Activated naive CD8-positive, alpha-beta T cell treated with anti-CD3 and anti-CD28 coated beads, Interleukin-2, amount 50 U/mL, for 24 hours (primary cell): ENCODE data around the gene PCDHB10.
"Not testable (repeated sequence)": the region's sequence is repeated elsewhere in the genome, so short reads cannot be mapped to it uniquely, and the experiment has no call there.

Experiments
- ATAC-seq: fragments of 150-1000 bp; cut with Tn5 transposase; one replicate; pipeline ENCODE4 v1.10.0; 2021
- DNase-seq: peaks from one replicate; pipeline ENCODE4 v3.0.0; 2021
- H3K27ac Mint-ChIP-seq: one replicate; pipeline ENCODE4 v1.8.0; 2021; ENCODE audit warnings: mild to moderate bottlenecking, mixed read lengths
- H3K27me3 Mint-ChIP-seq: one replicate; pipeline ENCODE4 v1.8.0; 2021; ENCODE audit warnings: mixed read lengths
- H3K36me3 Mint-ChIP-seq: one replicate; pipeline ENCODE4 v1.8.0; 2021; ENCODE audit warnings: low read depth, mixed read lengths
- H3K4me1 Mint-ChIP-seq: one replicate; pipeline ENCODE4 v1.8.0; 2021; ENCODE audit warnings: mixed read lengths
- H3K4me3 Mint-ChIP-seq: one replicate; pipeline ENCODE4 v1.8.0; 2021; ENCODE audit warnings: mild to moderate bottlenecking, moderate library complexity, mixed read lengths
- H3K9me3 Mint-ChIP-seq: one replicate; pipeline ENCODE4 v1.8.0; 2021; ENCODE audit warnings: mixed read lengths

Gene PCDHB10

DNA sequence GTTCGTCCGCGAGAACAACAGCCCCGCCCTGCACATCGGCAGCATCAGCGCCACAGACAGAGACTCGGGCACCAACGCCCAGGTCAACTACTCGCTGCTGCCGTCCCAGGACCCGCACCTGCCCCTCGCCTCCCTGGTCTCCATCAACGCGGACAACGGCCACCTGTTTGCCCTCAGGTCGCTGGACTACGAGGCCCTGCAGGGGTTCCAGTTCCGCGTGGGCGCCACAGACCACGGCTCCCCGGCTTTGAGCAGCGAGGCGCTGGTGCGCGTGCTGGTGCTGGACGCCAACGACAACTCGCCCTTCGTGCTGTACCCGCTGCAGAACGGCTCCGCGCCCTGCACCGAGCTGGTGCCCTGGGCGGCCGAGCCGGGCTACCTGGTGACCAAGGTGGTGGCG, 18.1 kb downstream of the PCDHB10 start:
- H3K27ac Mint-ChIP-seq, DNase-seq, ATAC-seq, H3K4me1 Mint-ChIP-seq, H3K36me3 Mint-ChIP-seq, H3K4me3 Mint-ChIP-seq, H3K9me3 Mint-ChIP-seq: not testable (repeated sequence)
- peaks cover 48% of the 10 kb centered on the region for H3K27me3 Mint-ChIP-seq

DNA sequence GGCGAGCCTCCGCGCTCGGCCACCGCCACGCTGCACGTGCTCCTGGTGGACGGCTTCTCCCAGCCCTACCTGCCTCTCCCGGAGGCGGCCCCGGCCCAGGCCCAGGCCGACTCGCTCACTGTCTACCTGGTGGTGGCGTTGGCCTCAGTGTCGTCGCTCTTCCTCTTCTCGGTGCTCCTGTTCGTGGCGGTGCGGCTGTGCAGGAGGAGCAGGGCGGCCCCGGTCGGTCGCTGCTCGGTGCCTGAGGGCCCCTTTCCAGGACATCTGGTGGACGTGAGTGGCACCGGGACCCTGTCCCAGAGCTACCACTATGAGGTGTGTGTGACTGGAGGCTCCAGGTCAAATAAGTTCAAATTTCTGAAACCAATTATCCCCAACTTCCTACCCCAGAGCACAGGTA, 18.7 kb downstream of the PCDHB10 start:
- not testable (repeated sequence) for H3K4me1 Mint-ChIP-seq, H3K9me3 Mint-ChIP-seq, H3K36me3 Mint-ChIP-seq, ATAC-seq, DNase-seq, H3K27ac Mint-ChIP-seq, H3K4me3 Mint-ChIP-seq
- peaks cover 48% of the 10 kb centered on the region for H3K27me3 Mint-ChIP-seq

DNA sequence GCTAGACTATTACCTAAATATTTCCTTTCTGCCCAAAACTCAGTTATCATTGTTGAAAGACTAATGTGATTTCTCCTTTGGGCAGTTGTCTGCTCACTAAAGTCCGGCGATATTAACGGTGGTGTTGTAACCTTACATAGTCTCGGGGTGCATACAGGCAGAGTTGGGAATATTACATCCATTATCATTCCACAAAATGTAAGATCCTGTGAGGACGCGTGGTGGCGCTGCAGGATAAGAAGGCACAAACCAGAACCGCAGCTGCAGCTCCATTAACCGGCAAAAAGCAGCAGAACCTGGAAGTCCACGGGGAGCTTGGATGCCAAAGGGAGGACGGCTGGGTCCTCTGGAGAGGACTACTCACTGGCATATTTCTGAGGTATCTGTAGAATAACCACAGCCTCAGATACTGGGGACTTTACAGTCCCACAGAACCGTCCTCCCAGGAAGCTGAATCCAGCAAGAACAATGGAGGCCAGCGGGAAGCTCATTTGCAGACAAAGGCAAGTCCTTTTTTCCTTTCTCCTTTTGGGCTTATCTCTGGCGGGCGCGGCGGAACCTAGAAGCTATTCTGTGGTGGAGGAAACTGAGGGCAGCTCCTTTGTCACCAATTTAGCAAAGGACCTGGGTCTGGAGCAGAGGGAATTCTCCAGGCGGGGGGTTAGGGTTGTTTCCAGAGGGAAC, 21.6 kb downstream of the PCDHB10 start, which contains the start of gene PCDHB13:
Gene PCDHB13 (plus strand): TSS at position 264 of the 684 bp plus-strand sequence. CDS start 205 bp downstream, at position 469.
- H3K27me3 Mint-ChIP-seq: peaks cover 47% of the 10 kb centered on the region
- H3K27ac Mint-ChIP-seq, H3K4me3 Mint-ChIP-seq, H3K4me1 Mint-ChIP-seq, ATAC-seq, DNase-seq: not testable (repeated sequence)
- H3K9me3 Mint-ChIP-seq: peaks cover 19% of the 10 kb centered on the region
- H3K36me3 Mint-ChIP-seq: peaks cover 13% of the 10 kb centered on the region

DNA sequence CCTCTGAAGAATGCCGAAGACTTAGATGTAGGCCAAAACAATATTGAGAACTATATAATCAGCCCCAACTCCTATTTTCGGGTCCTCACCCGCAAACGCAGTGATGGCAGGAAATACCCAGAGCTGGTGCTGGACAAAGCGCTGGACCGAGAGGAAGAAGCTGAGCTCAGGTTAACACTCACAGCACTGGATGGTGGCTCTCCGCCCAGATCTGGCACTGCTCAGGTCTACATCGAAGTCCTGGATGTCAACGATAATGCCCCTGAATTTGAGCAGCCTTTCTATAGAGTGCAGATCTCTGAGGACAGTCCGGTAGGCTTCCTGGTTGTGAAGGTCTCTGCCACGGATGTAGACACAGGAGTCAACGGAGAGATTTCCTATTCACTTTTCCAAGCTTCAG, 22.4 kb downstream of the PCDHB10 start:
- Mint-ChIP-seq H3K9me3 (peaks cover 25% of the 10 kb centered on the region), H3K36me3 (peaks cover 14% of the 10 kb centered on the region), H3K27me3 (peaks cover 42% of the 10 kb centered on the region)
- not testable (repeated sequence) for H3K4me1 Mint-ChIP-seq, DNase-seq, ATAC-seq, H3K4me3 Mint-ChIP-seq, H3K27ac Mint-ChIP-seq

DNA sequence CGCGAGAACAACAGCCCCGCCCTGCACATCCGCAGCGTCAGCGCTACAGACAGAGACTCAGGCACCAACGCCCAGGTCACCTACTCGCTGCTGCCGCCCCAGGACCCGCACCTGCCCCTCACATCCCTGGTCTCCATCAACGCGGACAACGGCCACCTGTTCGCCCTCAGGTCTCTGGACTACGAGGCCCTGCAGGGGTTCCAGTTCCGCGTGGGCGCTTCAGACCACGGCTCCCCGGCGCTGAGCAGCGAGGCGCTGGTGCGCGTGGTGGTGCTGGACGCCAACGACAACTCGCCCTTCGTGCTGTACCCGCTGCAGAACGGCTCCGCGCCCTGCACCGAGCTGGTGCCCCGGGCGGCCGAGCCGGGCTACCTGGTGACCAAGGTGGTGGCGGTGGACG, 23.4 kb downstream of the PCDHB10 start:
- DNase-seq, H3K27ac Mint-ChIP-seq, H3K4me3 Mint-ChIP-seq, H3K4me1 Mint-ChIP-seq, ATAC-seq: not testable (repeated sequence)
- Mint-ChIP-seq H3K36me3 (peaks cover 16% of the 10 kb centered on the region), H3K27me3 (peaks cover 39% of the 10 kb centered on the region), H3K9me3 (peaks cover 34% of the 10 kb centered on the region)

DNA sequence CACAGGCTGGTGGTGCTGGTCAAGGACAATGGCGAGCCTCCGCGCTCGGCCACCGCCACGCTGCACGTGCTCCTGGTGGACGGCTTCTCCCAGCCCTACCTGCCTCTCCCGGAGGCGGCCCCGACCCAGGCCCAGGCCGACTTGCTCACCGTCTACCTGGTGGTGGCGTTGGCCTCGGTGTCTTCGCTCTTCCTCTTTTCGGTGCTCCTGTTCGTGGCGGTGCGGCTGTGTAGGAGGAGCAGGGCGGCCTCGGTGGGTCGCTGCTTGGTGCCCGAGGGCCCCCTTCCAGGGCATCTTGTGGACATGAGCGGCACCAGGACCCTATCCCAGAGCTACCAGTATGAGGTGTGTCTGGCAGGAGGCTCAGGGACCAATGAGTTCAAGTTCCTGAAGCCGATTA, 23.9 kb downstream of the PCDHB10 start:
- H3K9me3 Mint-ChIP-seq: peaks cover 37% of the 10 kb centered on the region
- H3K36me3 Mint-ChIP-seq: peaks cover 13% of the 10 kb centered on the region
- not testable (repeated sequence) for ATAC-seq, H3K4me3 Mint-ChIP-seq, DNase-seq, H3K27ac Mint-ChIP-seq, H3K4me1 Mint-ChIP-seq
- peaks cover 41% of the 10 kb centered on the region for H3K27me3 Mint-ChIP-seq

DNA sequence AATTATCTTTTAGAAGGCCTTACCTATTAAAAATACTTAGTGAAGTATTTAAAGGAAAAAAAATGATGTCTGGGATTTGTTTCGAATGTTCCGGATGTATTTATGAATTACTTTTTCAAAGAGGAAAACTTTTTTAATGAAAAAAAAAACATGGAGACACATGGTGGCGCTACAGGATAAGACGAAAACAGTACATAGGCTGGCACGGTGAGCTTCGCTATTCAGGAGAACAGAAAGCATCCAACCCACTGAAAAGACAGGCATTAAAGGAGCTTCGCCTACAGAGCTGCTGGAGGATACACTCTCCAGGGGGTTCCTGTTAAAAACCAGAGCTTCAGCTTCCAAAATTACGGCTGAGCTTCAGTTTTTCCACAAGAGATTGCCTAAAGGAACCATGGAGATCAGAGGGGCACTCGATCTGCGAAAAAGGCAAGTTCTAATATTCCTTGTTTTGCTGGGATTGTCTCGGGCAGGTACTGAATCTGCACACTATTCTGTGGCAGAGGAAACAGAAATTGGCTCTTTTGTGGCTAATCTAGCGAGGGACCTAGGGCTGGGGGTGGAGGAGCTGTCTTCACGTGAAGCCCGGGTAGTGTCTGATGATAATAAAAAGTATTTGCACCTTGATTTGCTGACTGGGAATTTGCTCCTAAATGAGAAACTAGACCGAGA, 31.1 kb downstream of the PCDHB10 start, which contains the start of gene PCDHB14:
Gene PCDHB14 (plus strand): TSS at position 232 of the 672 bp plus-strand sequence. CDS start 163 bp downstream, at position 395.
- Mint-ChIP-seq H3K4me1 (peaks cover 4% of the 10 kb centered on the region), H3K36me3 (peaks cover 10% of the 10 kb centered on the region), H3K9me3 (peaks cover 36% of the 10 kb centered on the region), H3K27ac (no peak within 1 kb of the TSS), H3K27me3 (peaks cover 44% of the 10 kb centered on the region), H3K4me3 (no peak within 1 kb of the TSS)
- ATAC-seq (no peak), DNase-seq (no peak)

- H3K9me3 Mint-ChIP-seq: peaks cover 30% of the 10 kb centered on the region
- H3K4me3 Mint-ChIP-seq, DNase-seq, H3K27ac Mint-ChIP-seq, ATAC-seq, H3K4me1 Mint-ChIP-seq, H3K36me3 Mint-ChIP-seq: not testable (repeated sequence)
- peaks cover 44% of the 10 kb centered on the region for H3K27me3 Mint-ChIP-seq
Observed at GRCh38 chr5:141224844-141225243, 32.7 kb downstream of the PCDHB10 start.

- ATAC-seq: not testable (repeated sequence)
- H3K27me3 Mint-ChIP-seq: peaks cover 41% of the 10 kb centered on the region
Observed at GRCh38 chr5:141225421-141225820, 33.3 kb downstream of the PCDHB10 start.

DNA sequence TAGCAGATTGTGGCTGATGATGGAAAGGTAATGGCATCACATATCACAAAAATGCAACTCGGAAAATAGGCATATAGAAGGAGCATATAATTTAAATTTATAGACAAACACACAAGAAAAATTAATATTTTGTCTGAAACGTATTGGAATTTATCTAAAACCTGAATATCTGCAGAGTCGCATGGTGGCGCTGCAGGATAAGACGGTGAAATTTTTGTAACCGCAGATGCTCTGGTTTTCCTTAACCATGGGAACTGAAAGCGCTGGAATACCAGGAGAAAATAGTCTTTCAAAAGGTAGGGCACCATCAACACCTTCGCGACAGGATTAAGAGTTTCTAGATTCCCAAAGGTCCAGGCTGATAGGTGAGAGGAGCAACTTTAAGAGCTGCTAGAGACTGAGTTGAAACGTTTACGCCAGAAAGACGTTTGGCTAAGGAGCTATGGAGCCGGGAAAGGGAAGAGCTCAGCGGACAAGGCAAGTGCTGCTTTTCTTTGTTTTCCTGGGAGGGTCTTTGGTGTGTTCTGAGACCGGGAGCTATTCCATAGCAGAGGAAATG, 42.0 kb downstream of the PCDHB10 start:
- H3K36me3 Mint-ChIP-seq: peaks cover 13% of the 10 kb centered on the region
- H3K9me3 Mint-ChIP-seq: peaks cover 40% of the 10 kb centered on the region
- H3K27me3 Mint-ChIP-seq: peaks cover 36% of the 10 kb centered on the region
- no peak for DNase-seq
- H3K4me3 Mint-ChIP-seq: no peak overlapping the region
- ATAC-seq: no peak
- no peaks in the 10 kb centered on the region for H3K4me1 Mint-ChIP-seq
- H3K27ac Mint-ChIP-seq: no peak overlapping the region

More at GRCh38 chr5:141225421-141225820, 33.3 kb downstream of the PCDHB10 start:
- DNase-seq, H3K27ac Mint-ChIP-seq, H3K4me1 Mint-ChIP-seq, H3K4me3 Mint-ChIP-seq, H3K36me3 Mint-ChIP-seq: not testable (repeated sequence)
- peaks cover 25% of the 10 kb centered on the region for H3K9me3 Mint-ChIP-seq

DNA sequence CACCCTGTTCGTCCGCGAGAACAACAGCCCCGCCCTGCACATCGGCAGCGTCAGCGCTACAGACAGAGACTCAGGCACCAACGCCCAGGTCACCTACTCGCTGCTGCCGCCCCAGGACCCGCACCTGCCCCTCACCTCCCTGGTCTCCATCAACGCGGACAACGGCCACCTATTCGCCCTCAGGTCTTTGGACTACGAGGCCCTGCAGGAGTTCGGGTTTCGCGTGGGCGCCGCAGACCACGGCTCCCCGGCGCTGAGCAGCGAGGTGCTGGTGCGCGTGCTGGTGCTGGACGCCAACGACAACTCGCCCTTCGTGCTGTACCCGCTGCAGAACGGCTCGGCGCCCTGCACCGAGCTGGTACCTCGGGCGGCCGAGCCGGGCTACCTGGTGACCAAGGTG, 43.8 kb downstream of the PCDHB10 start:
- not testable (repeated sequence) for H3K4me1 Mint-ChIP-seq, ATAC-seq, H3K4me3 Mint-ChIP-seq, DNase-seq, H3K27ac Mint-ChIP-seq
- Mint-ChIP-seq H3K27me3 (peaks cover 49% of the 10 kb centered on the region), H3K36me3 (peaks cover 18% of the 10 kb centered on the region), H3K9me3 (peaks cover 56% of the 10 kb centered on the region)

- ATAC-seq: no peak
- Mint-ChIP-seq H3K36me3 (peaks cover 20% of the 10 kb centered on the region), H3K9me3 (peaks cover 52% of the 10 kb centered on the region), H3K4me1 (no peaks in the 10 kb centered on the region), H3K4me3 (no peak overlapping the region), H3K27ac (no peak overlapping the region), H3K27me3 (peaks cover 52% of the 10 kb centered on the region)
- DNase-seq: no peak
Observed at GRCh38 chr5:141236516-141237313, 44.6 kb downstream of the PCDHB10 start.

DNA sequence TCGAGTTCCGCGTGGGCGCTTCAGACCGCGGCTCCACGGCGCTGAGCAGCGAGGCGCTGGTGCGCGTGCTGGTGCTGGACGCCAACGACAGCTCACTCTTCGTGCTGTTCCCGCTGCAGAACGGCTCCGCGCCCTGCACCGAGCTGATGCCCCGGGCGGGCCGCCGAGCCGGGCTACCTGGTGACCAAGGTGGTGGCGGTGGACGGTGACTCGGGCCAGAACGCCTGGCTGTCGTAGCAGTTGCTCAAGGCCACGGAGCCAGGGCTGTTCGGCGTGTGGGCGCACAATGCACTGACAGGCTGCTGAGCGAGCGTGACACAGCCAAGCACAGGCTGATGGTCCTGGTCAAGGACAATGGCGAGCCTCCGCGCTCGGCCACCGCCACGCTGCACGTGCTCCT, 49.3 kb downstream of the PCDHB10 start:
- ATAC-seq (no peak), DNase-seq (no peak)
- Mint-ChIP-seq H3K27me3 (peaks cover 65% of the 10 kb centered on the region), H3K36me3 (peaks cover 27% of the 10 kb centered on the region), H3K4me3 (no peak overlapping the region), H3K27ac (no peak overlapping the region), H3K9me3 (peaks cover 68% of the 10 kb centered on the region), H3K4me1 (no peaks in the 10 kb centered on the region)
